Ovary (tissue), 9 donors: Measurements from ENCODE around the gene RRP36. TPM values are rescaled to one million over a fixed set of nuclear protein-coding genes. Genes with fewer than 3 reads are reported as not detected.

ENCODE experiments used
- DNase-seq, 5 donors: peaks; one replicate each; pipeline ENCODE4 v3.0.0-alpha.2; 2019 to 2020
- H3K27ac ChIP-seq, 2 donors: fragments of 200-600 bp; one replicate each; pipeline versions ENCODE4 v1.5.1 to v1.8.0; 2019 to 2022
- H3K27me3 ChIP-seq: fragments of 200-600 bp; one replicate; pipeline ENCODE4 v1.8.0; 2022
- H3K36me3 ChIP-seq: fragments of 200-600 bp; sonication (generic); one replicate; pipeline ENCODE4 v1.5.1; 2019
- H3K4me1 ChIP-seq: one replicate; pipeline ENCODE4 v1.8.1; 2013; ENCODE audit warnings: mild to moderate bottlenecking, moderate library complexity; ENCODE audit not compliant: insufficient read depth
- H3K4me3 ChIP-seq: fragments of 200-600 bp; sonication (generic); one replicate; pipeline ENCODE4 v1.5.1; 2017
- H3K9me3 ChIP-seq, 2 donors: fragments of 200-600 bp in 1 of 2; sonication (generic) in 1 of 2; one replicate each; pipeline versions ENCODE4 v1.5.1 to v1.8.1; 2013 to 2019; ENCODE audit warnings: mild to moderate bottlenecking in 1 of 2, moderate library complexity in 1 of 2
- CTCF ChIP-seq, 3 donors: fragments of 450-650 bp in 2 of 3; fragments of 200-600 bp in 1 of 3; IDR thresholded peaks; one replicate each; pipeline versions ENCODE4 v1.5.1 to v1.8.0; 2016 to 2022; ENCODE audit warnings: antibody characterized with exemption in 3 of 3, mild to moderate bottlenecking in 1 of 3
- EP300 ChIP-seq: sonication (generic); formaldehyde crosslinking; IDR thresholded peaks from one replicate; pipeline ENCODE4 v1.6.1; 2017; ENCODE audit warnings: antibody characterized with exemption
- POLR2A ChIP-seq: fragments of 450-650 bp; IDR thresholded peaks from one replicate; pipeline ENCODE4 v1.6.1; 2017; ENCODE audit warnings: antibody characterized with exemption, mild to moderate bottlenecking, moderate library complexity
- WGBS, 3 donors: extraction: QIAGEN DNeasy Blood & Tissue Kit in 1 of 3; methylation state at CpG; one replicate each; pipeline versions ENCODE4 v1.1.5 to v1.1.7; 2013 to 2017; 5-methylcytosine and 5-hydroxymethylcytosine counted together
- intact Hi-C, 4 donors: fragments of 100-400 bp; cut with DNase I; formaldehyde crosslinking; loops; one replicate each; pipeline versions ENCODE4 v1.11.0 to v1.15.1; 2022 to 2023
- polyA plus RNA-seq, 2 donors: library from polyadenylated mRNA; stranded (reverse); fragments of 200-250 nt in 1 of 2; fragments of 350-450 nt in 1 of 2; fragmentation: Illumina TruSeq in 1 of 2; extraction: RNeasy Lipid Tissue Mini Kit (QIAGEN cat#74804) in 1 of 2; gene quantifications; one replicate each; pipeline ENCODE4 v1.2.3, GENCODE V29; 2013 to 2014
- total RNA-seq, 7 donors: library from RNA; depleted of rRNA in 2 of 7; stranded (reverse); fragments of >200 nt in 2 of 7; fragmentation: NEBNext Ultra II Directional in 3 of 7; extraction: Animal tissue kit (Norgen Biotek cat#: 25700) in 3 of 7; gene quantifications; one replicate each; pipeline versions ENCODE4 v1.1.0 to v1.2.4, GENCODE V29; 2016 to 2023
- donor health status: DM: no; HTN: no; CAD: no; lungs with moderate emphysema.
- donor health status: DM: no; HTN: no; CAD: no.
- donor health status: Bipolar disorder and iron deficiency.
- donor health status: DM: yes; HTN: yes; CAD: no.
- donor health status: DM: no; HTN: no; CAD: no.
- donor health status: DM: yes; HTN: yes; CAD: no.

RRP36 gene
- total and polyA plus RNA-seq, 9 donors = 23.6 to 58.7 (median 36.0) TPM

GRCh38 chr6:43029120-43029519 is 7.7 kb downstream of the RRP36 start:
- intact Hi-C loops = no loop called here
- Histone ChIP-seq H3K4me3 (no peak overlapping the region), H3K27me3 (no peaks in the 10 kb centered on the region), H3K36me3 (no peaks in the 10 kb centered on the region), H3K9me3 (no peaks in the 10 kb centered on the region), H3K27ac (no peak overlapping the region), H3K4me1 (no peaks in the 10 kb centered on the region)
- TF ChIP-seq POLR2A (no peak), EP300 (no peak), CTCF (IDR thresholded peaks at IDR 0.05) (no peak)
- 79 to 85% (median 81%) methylated on average over 9 of the region's 9 CpGs for WGBS, 3 donors
- no peak for DNase-seq

- WGBS, 3 donors = 83 to 89% (median 86%) methylated on average over 4 of the region's 4 CpGs
- H3K36me3 ChIP-seq = no peaks in the 10 kb centered on the region
- no peaks in the 10 kb centered on the region for H3K9me3 ChIP-seq
- intact Hi-C loops = no loop called here
- no peak overlapping the region for H3K27ac ChIP-seq
- TF ChIP-seq CTCF (IDR thresholded peaks at IDR 0.05) (no peak), POLR2A (no peak), EP300 (no peak)
- H3K4me3 ChIP-seq = no peak overlapping the region
- H3K27me3 ChIP-seq = no peaks in the 10 kb centered on the region
- H3K4me1 ChIP-seq = no peaks in the 10 kb centered on the region
- no peak for DNase-seq
Observed at GRCh38 chr6:43032326-43032725, 10.9 kb downstream of the RRP36 start.

GRCh38 chr6:43033496-43034189 is 12.2 kb downstream of the RRP36 start:
- H3K27ac ChIP-seq = no peak overlapping the region
- no peak for TF ChIP-seq EP300
- TF ChIP-seq CTCF (IDR thresholded peaks at IDR 0.05) = no peak
- no peak for TF ChIP-seq POLR2A
- no peaks in the 10 kb centered on the region for H3K4me1 ChIP-seq
- no peak for DNase-seq
- intact Hi-C loops = no loop called here
- H3K4me3 ChIP-seq = no peak overlapping the region
- no peaks in the 10 kb centered on the region for H3K27me3 ChIP-seq
- 87 to 93% (median 89%) methylated on average over 2 of the region's 2 CpGs for WGBS, 3 donors
- no peaks in the 10 kb centered on the region for H3K9me3 ChIP-seq
- no peaks in the 10 kb centered on the region for H3K36me3 ChIP-seq

GRCh38 chr6:43034190-43034525 is 12.7 kb downstream of the RRP36 start:
- 68 to 72% (median 71%) methylated on average over 2 of the region's 2 CpGs for WGBS, 3 donors
- intact Hi-C loops = no loop called here
- Histone ChIP-seq H3K9me3 (no peaks in the 10 kb centered on the region), H3K4me3 (no peak overlapping the region), H3K27ac (no peak overlapping the region), H3K4me1 (no peaks in the 10 kb centered on the region), H3K36me3 (no peaks in the 10 kb centered on the region), H3K27me3 (no peaks in the 10 kb centered on the region)
- TF ChIP-seq POLR2A (no peak), EP300 (no peak), CTCF (IDR thresholded peaks at IDR 0.05) (no peak)
- no peak for DNase-seq
